Sigmoid colon (tissue), 4 donors: Measurements from ENCODE around the gene RECK.

Source experiments
- CTCF ChIP-seq, 4 experiments: fragments of 450-650 bp in 3 of 4; fragments of 200-600 bp in 1 of 4; IDR thresholded peaks; one replicate each; pipeline ENCODE4 v1.5.1; 2016 to 2019; ENCODE audit warnings: antibody characterized with exemption in 4 of 4, mild to moderate bottlenecking in 3 of 4, moderate library complexity in 2 of 4
- EP300 ChIP-seq, 4 donors: sonication (generic); formaldehyde crosslinking; IDR thresholded peaks; one replicate each; pipeline ENCODE4 v1.6.1; 2017; ENCODE audit warnings: antibody characterized with exemption in 4 of 4
- POLR2A ChIP-seq, 2 donors: fragments of 450-650 bp; IDR thresholded peaks; one replicate each; pipeline ENCODE4 v1.6.1; 2016; ENCODE audit warnings: antibody characterized with exemption in 2 of 2, mild to moderate bottlenecking in 2 of 2, moderate library complexity in 2 of 2
- POLR2AphosphoS5 ChIP-seq, 4 donors: sonication (generic); formaldehyde crosslinking; IDR thresholded peaks; one replicate each; pipeline ENCODE4 v1.6.1; 2017; ENCODE audit warnings: antibody characterized with exemption in 4 of 4

- TF ChIP-seq CTCF (IDR thresholded peaks at IDR 0.05): no peak
- no peak for TF ChIP-seq POLR2AphosphoS5 (IDR thresholded peaks at IDR 0.05)
- no peak for TF ChIP-seq EP300 (IDR thresholded peaks at IDR 0.05)
- no peak for TF ChIP-seq POLR2A (IDR thresholded peaks at IDR 0.05)
Observed at GRCh38 chr9:36063804-36064447, 27.2 kb downstream of the RECK start.
